ENCODE data around the gene KLRB1. TPM values are rescaled to one million over a fixed set of nuclear protein-coding genes. Genes with fewer than 3 reads are reported as not detected.
"Not testable (repeated sequence)": the region's sequence is repeated elsewhere in the genome, so short reads cannot be mapped to it uniquely, and the experiment has no call there.

Gene KLRB1
- total RNA-seq, result 1 to 10 TPM in 1 of 2 donors, under 1 TPM in 1; 0.46 to 3.2 TPM
- long read RNA-seq, result 0 reads

GRCh38 chr12:9607716-9608115 is at the start of gene KLRB1:
Gene KLRB1 (minus strand): TSS chr12:9607916. CDS start chr12:9607839, 77 bp downstream.
- ATAC-seq (no peak), DNase-seq (no peak)
- intact Hi-C loops (cut with DNase I, micrococcal nuclease), result no loop called here

- no peak for ATAC-seq
Measured at GRCh38 chr12:9651265-9651729, 43.6 kb upstream of the KLRB1 start.

GRCh38 chr12:9650151-9650576 is 42.4 kb upstream of the KLRB1 start:
- ATAC-seq (no peak), DNase-seq (no peak)
- intact Hi-C loops (cut with DNase I, micrococcal nuclease), result no loop called here

More at GRCh38 chr12:9651265-9651729, 43.6 kb upstream of the KLRB1 start:
- no peak for DNase-seq
- intact Hi-C loops (cut with DNase I, micrococcal nuclease), result no loop called here

GRCh38 chr12:9649532-9649940 is 41.8 kb upstream of the KLRB1 start:
- DNase-seq, result no peak
- intact Hi-C loops (cut with DNase I, micrococcal nuclease), result no loop called here
- ATAC-seq, result no peak

- intact Hi-C loops (cut with DNase I, micrococcal nuclease), result no loop called here
- DNase-seq (no peak), ATAC-seq (peak; percentile 14)
Measured at GRCh38 chr12:9648701-9649531, 41.2 kb upstream of the KLRB1 start.

- DNase-seq (peak; percentile 85 to 86), ATAC-seq (peak; percentile 95)
- intact Hi-C loops (cut with DNase I, micrococcal nuclease), result no loop called here
Measured at GRCh38 chr12:9647825-9648700, 40.3 kb upstream of the KLRB1 start.

GRCh38 chr12:9646794-9647781 is 39.4 kb upstream of the KLRB1 start:
- intact Hi-C loops (cut with DNase I, micrococcal nuclease), result no loop called here

GRCh38 chr12:9644985-9645551 is 37.4 kb upstream of the KLRB1 start:
- DNase-seq; ATAC-seq; intact Hi-C loops (cut with DNase I, micrococcal nuclease): not testable (repeated sequence)

More at GRCh38 chr12:9646794-9647781, 39.4 kb upstream of the KLRB1 start:
- peak; percentile 2 for ATAC-seq
- no peak for DNase-seq

- DNase-seq (no peak), ATAC-seq (no peak)
- intact Hi-C loops (cut with DNase I, micrococcal nuclease), result no loop called here
Measured at GRCh38 chr12:9643266-9643660, 35.5 kb upstream of the KLRB1 start.

- DNase-seq (no peak), ATAC-seq (no peak)
- intact Hi-C loops (cut with DNase I, micrococcal nuclease), result no loop called here
Measured at GRCh38 chr12:9642606-9643265, 35.0 kb upstream of the KLRB1 start.

- no peak for DNase-seq
- intact Hi-C loops (cut with DNase I, micrococcal nuclease), result no loop called here
- no peak for ATAC-seq
Measured at GRCh38 chr12:9640024-9640423, 32.3 kb upstream of the KLRB1 start.

- ATAC-seq (no peak), DNase-seq (no peak)
- intact Hi-C loops (cut with DNase I, micrococcal nuclease), result loop anchor here in 1 of 2 donors (10.0 kb wide), 1 partner anchor 68 kb away; no protein-coding TSS in a partner anchor
Measured at GRCh38 chr12:9636851-9637206, 29.1 kb upstream of the KLRB1 start.

- DNase-seq (no peak), ATAC-seq (no peak)
- intact Hi-C loops (cut with DNase I, micrococcal nuclease), result loop anchor here in 1 of 2 donors (10.0 kb wide), 1 partner anchor 69 kb away; no protein-coding TSS in a partner anchor
Measured at GRCh38 chr12:9636150-9636850, 28.6 kb upstream of the KLRB1 start.

GRCh38 chr12:9634969-9635754 is 27.4 kb upstream of the KLRB1 start:
- intact Hi-C loops (cut with DNase I, micrococcal nuclease), result loop anchor here in 1 of 2 donors (10.0 kb wide), 1 partner anchor 70 kb away; no protein-coding TSS in a partner anchor
- no peak for ATAC-seq
- DNase-seq, result no peak

- ATAC-seq, result peak; percentile 48
- DNase-seq, result peak in 1 of 2 donors; percentile 75
- intact Hi-C loops (cut with DNase I, micrococcal nuclease), result loop anchor here in 1 of 2 donors (10.0 kb wide), 1 partner anchor 71 kb away; no protein-coding TSS in a partner anchor
Measured at GRCh38 chr12:9634177-9634803, 26.6 kb upstream of the KLRB1 start.
